NK-92 (cell line): ENCODE measurements around the gene WWOX.

Experiments
- DNase-seq: peaks from one replicate; lab custom pipeline; 2025; ENCODE audit not compliant: unreplicated experiment; lab: John Stamatoyannopoulos, UW

WWOX gene

GRCh38 chr16:78871241-78871640 lies 771.8 kb downstream of the WWOX start:
- DNase-seq = no peak

- DNase-seq = no peak
These were observed 777.2 kb downstream of the WWOX start for GRCh38 chr16:78876671-78877070.

- DNase-seq = no peak
These were observed 777.7 kb downstream of the WWOX start for GRCh38 chr16:78877114-78877655.

GRCh38 chr16:78878570-78878969 lies 779.1 kb downstream of the WWOX start:
- DNase-seq = no peak

- no peak for DNase-seq
These were observed 779.6 kb downstream of the WWOX start for GRCh38 chr16:78879011-78879410.

- DNase-seq = no peak
These were observed 782.7 kb downstream of the WWOX start for GRCh38 chr16:78882150-78882549.

GRCh38 chr16:78882751-78883150 lies 783.3 kb downstream of the WWOX start:
- DNase-seq = no peak

- no peak for DNase-seq
These were observed 784.8 kb downstream of the WWOX start for GRCh38 chr16:78884204-78884603.

GRCh38 chr16:78889346-78889745 lies 789.9 kb downstream of the WWOX start:
- no peak for DNase-seq

- no peak for DNase-seq
These were observed 791.0 kb downstream of the WWOX start for GRCh38 chr16:78890373-78890895.

GRCh38 chr16:78892951-78893733 lies 793.7 kb downstream of the WWOX start:
- DNase-seq = no peak

- DNase-seq = no peak
These were observed 795.4 kb downstream of the WWOX start for GRCh38 chr16:78894886-78895285.

- DNase-seq = no peak
These were observed 796.2 kb downstream of the WWOX start for GRCh38 chr16:78895681-78896080.

- DNase-seq = no peak
These were observed 796.8 kb downstream of the WWOX start for GRCh38 chr16:78896280-78896679.

GRCh38 chr16:78897299-78897698 lies 797.8 kb downstream of the WWOX start:
- no peak for DNase-seq

- DNase-seq = no peak
These were observed 800.8 kb downstream of the WWOX start for GRCh38 chr16:78900044-78900811.

- no peak for DNase-seq
These were observed 801.5 kb downstream of the WWOX start for GRCh38 chr16:78900966-78901365.

GRCh38 chr16:78902321-78902720 lies 802.9 kb downstream of the WWOX start:
- DNase-seq = no peak

GRCh38 chr16:78903237-78903636 lies 803.8 kb downstream of the WWOX start:
- DNase-seq = no peak

GRCh38 chr16:78903843-78904242 lies 804.4 kb downstream of the WWOX start:
- no peak for DNase-seq

GRCh38 chr16:78906135-78906534 lies 806.7 kb downstream of the WWOX start:
- DNase-seq = no peak

- DNase-seq = no peak
These were observed 809.8 kb downstream of the WWOX start for GRCh38 chr16:78909226-78909625.
